ENCODE data around the gene CHRM4.

GRCh38 chr11:46378811-46379481 lies 12.6 kb downstream of the CHRM4 start:
- TF ChIP-seq POLR2A (IDR thresholded peaks at IDR 0.05; ENCODE audit: low read depth, low read length): no peak
- no peak for TF ChIP-seq POLR2AphosphoS5 (IDR thresholded peaks at IDR 0.05; ENCODE audit: low read depth, low read length)

Data from GM12891 (cell line).